ENCODE data around the gene TLK2.

- TF ChIP-seq CTCF (conservative IDR thresholded peaks at IDR 0.05; ENCODE audit: low read length) (no peak), EZH2phosphoT487 (IDR thresholded peaks at IDR 0.05; ENCODE audit: borderline replicate concordance, low read depth, low read length) (no peak)
Measured at GRCh38 chr17:62625184-62625869, 146.7 kb downstream of the TLK2 start.

Data from OCI-LY7 (cell line).